HG02571 (cell line): ENCODE results near the gene ASB3.
"Not testable (repeated sequence)": the region's sequence is repeated elsewhere in the genome, so short reads cannot be mapped to it uniquely, and the experiment has no call there.

Source experiments
- ATAC-seq: cut with Tn5 transposase; IDR thresholded peaks from one replicate; pipeline ENCODE4 v1.9.1; 2021; ENCODE audit warnings: mild to moderate bottlenecking, moderate library complexity; ENCODE audit not compliant: unreplicated experiment

The ASB3 gene

DNA sequence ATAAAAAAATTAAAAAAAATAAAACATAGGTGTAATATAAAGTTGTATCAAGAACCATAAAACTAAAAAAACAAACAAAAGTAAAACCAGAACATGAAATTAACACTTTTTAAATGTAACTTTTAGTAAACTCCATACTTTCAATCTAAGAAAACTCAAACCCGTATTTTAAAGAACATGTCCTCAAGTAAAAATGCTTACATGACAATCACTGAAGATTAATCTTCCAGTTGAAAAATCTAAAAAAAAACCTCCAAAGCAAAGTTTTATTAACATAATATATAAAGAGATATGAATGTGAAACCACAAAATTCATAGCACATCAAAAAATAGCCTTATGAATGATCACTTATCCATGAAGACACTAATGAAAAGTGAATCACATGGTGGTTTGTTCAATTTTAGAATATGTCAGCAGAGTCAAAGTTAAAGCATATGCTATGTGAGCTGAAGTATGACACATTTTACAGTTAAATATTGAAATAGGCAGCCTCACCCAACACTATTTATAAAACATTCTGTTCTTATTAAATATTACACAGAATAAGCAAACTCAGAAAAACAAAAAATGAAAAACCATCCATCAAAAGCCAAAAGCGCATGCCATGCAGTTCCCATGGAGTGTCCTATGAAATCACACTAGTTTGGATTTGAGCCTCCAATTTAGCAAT lies 42.2 kb downstream of the ASB3 start:
- no peak for ATAC-seq

DNA sequence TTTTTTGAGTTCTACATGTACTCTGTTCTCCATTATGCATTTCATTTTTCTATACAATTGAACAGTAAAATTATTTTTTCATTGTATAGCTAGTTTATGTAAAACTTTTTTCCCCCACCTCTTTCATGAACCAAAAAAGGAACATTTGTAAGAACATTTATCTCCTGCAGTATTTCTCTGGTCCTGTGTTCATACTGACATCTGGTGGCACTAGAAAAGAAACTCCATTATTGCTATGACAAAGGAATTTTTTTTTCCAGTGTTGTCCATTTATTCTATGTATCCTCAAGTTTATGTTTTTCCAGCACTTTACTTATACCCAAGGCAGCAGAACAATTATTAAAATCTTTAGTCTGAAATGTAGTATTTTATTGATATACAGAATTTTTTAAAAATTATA lies 46.6 kb downstream of the ASB3 start:
- no peak for ATAC-seq

DNA sequence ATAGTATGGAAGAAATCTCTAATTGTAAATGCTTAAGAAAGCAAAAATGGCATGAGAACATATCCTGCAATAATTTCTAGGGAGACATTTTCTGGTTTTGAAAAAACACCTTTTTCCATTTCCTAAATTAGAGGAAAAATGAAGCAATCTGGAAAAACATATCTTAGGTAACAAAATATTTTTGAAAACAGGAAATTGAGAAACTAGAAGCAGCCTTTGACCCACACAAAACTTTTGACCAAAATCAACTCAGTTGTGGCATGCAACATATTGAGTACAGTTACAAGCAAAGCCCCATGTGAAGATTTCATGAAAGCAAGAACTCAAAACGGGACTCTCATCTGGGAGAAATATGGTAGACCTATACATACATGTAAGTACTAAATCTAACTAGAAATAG lies 47.7 kb downstream of the ASB3 start:
- no peak for ATAC-seq

DNA sequence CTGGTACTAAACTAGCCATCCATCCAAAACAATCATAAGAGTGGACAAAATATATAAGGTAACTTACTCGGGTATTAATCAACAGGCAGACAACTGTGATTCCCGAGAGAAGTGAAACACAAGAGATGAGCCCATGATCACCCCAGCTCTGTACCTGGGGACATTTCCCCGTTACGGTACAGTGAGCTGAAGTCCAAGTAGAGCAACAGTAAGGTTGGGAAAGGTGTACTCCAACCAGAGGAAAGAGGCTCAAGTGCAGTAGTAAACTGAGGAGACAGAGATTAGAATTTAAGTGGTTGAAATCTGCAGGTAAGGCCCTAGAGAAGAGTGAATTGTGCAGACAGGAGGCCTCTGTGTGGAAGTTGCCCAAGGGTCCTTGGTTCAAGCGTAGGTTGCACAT lies 49.7 kb downstream of the ASB3 start:
- no peak for ATAC-seq

DNA sequence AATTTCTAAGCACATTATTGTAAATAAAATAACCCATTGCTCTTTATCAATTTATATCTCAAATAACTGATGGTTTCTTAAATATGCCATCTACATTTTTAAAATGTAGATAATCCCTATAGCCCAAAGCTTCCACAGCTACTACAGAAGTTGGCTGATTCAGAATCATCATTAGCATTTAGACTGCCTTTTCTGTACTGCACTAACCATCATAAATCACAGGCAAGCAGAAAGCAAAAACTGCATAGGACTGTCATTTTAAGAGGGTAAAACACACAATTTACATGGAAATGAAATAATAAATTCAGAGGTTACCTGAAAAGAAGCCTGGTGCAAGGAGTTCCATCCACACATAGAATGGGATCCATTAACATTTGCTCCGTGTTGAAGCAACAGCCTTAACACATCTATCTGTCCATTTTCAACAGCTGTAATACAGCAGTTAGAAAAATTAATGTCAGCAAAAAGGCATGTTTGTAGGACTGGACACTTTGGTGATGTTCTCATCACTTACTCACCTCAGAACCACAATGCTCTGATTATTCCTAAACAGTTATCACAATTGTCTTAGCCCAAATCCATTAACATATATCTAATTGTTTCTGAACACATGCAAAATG lies 57.5 kb downstream of the ASB3 start:
- no peak for ATAC-seq

DNA sequence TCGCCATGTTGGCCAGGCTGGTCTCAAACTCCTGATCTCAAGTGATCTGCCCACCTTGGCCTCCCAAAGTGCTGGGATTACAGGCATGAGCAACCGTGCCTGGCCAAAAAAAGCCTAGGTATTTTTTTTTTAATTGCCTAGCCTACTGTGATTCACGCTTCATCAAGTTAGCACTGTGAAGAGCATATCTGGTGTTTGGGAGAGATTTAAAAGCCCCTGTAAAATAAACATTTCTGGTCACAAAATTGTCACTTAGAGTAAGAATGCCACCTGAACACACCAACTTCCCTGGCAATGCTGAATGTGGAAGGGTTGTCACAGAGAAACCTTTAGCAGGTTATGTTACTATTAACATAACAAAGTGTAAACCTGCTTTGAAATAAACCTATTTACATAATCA lies 58.8 kb downstream of the ASB3 start:
- ATAC-seq = no peak

DNA sequence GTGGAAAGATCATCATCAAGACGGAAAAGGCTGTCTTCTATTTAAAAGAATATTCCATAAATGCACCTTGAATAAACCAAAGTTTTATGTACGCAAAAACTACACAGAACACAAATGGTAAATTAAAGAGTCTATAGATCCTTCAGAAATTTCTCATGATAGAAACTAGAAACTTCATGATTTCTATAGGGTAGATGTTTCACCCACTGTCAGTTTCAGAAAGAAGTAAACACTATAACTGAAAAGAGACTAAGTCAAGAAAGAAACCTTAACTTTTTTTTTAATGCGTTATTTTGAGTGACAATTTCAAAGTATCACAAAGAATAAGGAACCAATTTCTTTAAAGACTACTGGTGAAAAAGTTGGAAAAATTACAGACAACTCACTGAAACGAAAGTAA lies 61.1 kb downstream of the ASB3 start:
- ATAC-seq = no peak

DNA sequence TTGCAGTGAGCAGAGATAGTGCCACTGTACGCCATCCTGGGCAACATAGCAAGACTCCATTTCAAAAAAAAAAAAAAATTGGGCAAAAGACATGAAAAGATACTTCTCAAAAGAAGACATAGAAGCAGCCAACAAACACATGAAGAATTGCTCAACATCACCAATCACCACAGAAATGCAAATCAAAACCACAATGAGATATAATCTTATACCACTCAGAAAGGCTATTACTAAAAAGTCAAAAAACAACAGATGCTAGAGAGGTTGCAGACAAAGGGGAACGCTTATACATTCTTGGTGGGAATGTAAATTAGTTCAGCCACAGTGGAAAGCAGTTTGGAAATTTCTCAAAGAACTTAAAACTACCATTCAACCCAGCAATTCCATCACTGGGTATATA lies 62.2 kb downstream of the ASB3 start:
- ATAC-seq = no peak

DNA sequence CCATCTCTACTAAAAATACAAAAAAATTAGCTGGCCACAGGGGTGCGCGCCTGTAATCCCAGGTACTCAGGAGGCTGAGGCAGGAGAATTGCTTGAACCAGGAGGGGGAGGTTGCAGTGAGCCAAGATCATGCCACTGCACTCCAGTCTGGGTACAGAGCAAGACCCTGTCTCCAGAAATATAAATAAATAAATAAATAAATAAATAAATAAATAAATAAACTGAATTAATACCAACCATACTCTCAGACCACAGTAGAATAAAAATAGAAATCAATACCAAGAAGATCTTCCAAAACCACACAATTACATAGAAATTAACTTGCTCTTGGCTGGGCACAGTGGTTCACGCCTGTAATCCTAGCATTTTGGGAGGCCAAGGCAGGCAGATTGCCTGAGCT lies 65.8 kb downstream of the ASB3 start:
- ATAC-seq = not testable (repeated sequence)

DNA sequence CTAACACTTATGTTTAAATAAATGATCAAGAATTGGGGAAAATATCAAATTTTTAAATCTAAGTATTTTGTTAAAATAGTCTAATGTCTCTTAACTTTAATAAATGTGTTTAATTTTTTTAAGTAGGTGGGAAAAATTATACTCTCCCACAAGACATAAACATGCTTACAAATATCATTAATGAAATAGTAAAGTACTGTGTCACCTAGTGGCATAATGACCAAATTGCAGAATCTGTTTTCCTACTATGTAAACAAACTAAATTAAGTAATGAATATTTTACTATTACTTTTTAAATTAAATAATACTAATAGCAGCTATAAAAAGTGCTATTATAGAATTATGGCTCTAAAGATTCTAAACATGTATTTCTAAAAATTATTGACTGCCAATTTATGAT lies 71.2 kb downstream of the ASB3 start:
- ATAC-seq = no peak

DNA sequence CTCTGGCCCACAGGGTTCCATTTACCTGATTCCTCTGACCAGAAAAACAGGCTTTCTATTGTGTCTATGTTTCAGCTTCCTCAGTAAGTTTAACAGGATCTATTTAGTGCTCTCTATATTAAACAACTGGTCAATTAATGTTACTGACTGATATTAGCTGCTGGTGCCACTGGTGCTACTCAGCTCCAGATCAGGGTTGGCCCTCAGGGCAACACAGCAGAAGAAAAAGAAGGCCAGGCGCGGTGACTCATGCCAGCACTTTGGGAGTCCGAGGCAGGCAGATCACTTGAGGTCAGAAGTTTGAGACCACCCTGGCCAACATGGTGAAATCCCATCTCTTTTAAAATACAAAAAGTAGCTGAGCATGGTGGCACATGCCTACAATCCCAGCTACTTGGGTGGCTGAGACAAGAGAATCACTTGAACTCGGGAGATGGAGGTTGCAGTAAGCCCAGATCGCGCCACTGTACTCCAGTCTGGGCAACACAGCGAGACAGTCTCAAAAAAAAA lies 75.4 kb downstream of the ASB3 start:
- no peak for ATAC-seq

DNA sequence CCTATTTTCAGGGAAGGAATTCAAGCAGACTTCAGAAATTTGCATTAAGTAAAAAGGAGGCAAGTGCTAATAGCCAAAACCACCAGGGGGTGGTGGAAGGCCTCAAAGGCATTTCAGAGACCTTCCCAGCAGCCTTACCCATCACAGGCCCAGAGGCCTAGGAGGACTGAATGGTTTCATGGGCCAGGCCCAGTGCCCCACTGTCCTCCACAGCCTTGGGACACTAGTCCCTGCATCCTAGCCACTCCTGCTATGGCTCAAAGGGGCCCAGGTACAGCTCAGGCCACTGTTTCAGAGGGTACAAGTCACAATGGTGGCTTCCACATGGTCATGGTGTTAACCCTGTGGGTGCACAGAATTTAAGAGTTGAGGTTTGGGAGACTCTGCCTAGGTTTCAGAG lies 77.8 kb downstream of the ASB3 start:
- ATAC-seq = no peak

DNA sequence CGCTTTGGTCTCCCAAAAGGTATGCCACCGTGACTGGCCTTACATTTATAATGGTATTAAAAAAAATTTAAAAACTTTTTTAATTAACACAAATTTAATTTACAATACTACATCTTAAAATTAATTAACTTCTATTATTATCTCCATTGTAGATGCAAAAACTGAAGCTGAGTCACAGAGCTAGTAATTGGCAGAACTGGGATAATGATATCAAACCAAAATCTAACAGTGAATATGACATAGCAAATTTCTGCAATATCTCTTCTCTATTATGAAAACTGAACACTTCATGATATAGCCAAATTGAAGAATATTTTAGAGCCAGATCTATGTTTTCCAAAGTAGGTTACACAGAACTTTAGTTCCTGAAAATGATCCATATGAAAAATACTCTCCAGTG lies 85.5 kb downstream of the ASB3 start:
- no peak for ATAC-seq

DNA sequence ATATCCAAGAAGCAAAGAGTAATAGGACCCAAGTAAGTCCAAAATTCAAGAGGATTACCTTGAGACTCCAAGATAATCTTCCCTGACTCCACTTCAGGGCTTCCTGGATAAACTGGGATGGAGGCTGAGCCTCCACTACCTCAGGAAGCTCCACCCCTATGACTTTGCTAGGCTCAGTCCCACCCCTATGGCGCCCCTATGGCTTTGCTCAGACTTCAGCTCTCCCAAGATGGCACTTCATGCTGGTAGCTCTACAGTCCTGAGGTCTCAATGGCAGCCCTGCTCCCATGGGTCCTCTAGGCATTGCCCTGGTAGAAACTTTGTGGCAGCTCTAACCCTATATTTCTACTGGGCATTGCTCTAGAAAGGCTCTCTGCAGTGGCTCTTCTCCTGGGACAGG lies 89.1 kb downstream of the ASB3 start:
- ATAC-seq = no peak

DNA sequence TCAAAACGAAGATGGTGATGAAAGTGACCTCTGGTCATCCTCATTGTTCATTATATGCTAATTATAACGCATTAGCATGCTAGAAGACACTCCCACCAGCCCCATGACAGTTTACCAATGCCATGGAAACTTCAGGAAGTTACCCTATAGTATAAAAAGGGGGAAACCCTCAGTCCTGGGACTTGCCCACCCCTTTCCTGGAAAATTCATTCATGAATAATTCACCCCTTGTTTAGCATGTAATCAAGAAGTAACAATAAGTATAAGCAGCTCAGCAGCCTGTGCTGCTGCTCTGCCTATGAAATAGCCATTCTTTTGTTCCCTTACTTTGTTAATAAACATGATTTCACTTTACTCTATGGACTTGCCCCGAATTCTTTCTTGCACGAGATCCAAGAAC lies 89.7 kb downstream of the ASB3 start:
- no peak for ATAC-seq

DNA sequence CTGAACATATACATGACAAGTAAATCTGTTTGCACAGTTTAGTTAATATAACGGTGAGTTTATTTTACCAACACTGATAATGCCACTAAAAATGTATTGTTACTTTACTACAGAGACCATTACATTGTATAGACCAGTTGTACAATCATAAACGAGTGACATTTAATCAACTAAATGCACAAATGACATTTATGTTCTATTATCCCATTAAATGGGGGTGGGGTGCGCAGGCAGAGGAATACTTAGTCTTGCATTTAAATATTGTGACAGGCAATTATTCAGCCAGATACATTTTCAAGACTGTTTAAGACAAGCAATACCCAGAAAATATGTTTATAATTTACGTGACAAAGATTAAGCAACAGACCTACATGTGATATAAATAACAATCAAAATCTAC lies 91.2 kb downstream of the ASB3 start:
- no peak for ATAC-seq

DNA sequence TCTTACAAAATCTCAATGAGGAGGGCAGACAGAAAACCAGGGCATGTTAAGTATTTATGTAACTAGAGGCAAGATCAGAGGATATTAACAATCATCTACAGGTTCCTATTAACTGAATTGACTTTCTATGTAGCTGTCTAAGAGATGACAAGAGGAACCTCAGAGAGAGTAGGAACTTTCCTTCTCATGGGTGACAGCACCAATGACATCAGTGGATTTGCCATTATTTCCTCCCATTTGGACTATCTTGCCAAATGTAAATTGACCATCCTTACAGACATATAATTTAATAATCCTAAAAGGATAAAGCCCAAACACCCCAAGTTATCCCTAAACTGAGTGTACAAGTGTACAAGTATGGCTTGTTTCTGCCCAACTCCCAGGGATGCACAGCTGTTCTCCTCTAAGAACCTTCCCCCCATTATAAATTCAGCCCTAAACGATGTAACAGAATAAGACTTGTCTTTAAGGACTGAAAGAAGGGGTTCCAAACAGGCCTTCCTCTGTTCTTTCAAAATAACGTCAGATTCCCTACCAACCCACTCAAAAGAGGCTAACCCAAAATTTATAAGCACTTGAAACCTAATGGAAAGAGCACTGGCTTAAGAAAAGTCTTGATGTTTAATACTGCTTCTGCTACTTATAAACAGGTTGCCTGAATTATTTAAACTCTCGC lies 92.5 kb downstream of the ASB3 start:
- no peak for ATAC-seq

DNA sequence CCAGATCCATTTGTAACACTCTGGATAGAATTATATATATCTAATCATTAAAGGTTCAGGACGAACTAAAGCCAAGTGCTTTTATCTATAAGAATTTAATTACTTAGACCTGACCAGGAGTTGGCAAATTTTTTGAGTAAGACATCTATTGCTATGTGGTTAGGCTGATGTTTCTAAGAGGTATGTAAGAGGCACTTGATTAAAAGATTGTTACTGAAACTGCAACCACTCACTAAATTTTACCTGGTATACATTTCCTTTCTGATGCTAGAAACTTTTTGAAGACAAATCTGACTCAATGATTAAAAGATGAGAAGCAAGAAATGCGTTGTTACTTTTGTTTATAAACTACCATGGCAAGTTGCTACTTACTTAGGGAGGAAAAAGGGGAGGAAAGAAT lies 95.9 kb downstream of the ASB3 start:
- no peak for ATAC-seq

DNA sequence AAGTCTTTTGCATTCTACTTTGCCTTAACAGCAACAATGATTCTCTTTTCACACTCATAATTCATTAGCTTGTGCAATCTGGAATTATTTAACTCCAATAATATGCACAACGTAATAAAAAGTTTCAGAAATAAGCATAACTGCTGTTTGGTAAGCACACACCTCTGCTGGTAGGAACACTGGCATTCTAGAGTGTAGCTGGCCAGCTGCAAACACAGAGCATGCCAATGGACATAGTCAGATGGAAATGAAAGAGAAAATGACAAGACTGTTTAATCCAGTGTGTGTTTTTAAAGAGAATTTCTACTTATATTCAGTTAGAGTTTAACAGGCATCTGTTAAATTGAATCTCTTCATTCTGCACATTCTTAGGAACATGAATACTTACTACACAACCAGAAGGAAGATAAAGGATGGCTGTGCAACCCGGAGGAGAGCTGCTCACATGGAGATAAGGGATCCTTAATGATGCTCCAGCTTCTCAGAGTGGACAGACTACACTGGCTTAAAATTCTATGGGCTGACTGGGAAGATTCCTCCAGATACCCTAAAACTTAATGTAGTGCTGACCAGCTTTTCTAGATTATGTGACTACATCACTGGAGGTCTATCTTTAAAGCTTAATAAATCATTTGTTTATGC lies 113.8 kb downstream of the ASB3 start:
- ATAC-seq = no peak

DNA sequence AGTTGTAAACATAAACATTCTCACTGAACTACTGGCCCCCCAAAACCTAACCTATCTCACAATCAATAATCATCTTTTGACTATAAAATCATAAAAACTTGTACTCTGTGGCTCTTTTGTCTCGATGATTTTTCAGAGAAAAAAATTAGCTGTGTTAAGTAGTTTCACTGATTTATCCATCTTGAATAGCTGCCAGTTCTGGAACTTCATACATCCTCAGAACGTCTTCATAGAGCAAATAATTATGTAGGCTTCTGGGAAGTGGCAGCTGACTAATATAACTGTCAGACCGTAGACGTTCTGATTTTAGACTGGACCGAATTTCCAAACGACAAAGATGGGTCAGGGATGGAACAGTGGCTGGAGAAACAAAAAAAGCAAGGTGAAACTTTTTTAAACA lies 116.4 kb downstream of the ASB3 start:
- no peak for ATAC-seq

DNA sequence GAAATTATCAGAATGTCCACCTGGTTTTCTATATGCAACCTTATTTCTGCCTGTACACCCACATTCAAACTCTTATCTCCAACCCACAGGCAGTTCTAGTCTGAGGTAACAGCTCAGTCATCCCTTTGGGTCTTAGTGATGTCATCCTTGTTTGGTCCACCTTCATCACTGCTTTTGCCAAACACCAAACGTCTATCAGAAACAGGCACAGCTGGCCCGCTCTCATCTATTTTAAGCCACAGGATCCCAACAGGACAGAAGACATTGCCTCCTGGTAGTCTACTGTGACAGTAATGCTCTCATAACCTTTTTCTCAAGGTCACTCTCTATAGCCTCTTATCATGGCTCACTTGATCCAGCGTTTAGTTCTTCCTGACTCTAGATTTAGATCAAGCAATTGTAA lies 118.1 kb downstream of the ASB3 start:
- no peak for ATAC-seq

DNA sequence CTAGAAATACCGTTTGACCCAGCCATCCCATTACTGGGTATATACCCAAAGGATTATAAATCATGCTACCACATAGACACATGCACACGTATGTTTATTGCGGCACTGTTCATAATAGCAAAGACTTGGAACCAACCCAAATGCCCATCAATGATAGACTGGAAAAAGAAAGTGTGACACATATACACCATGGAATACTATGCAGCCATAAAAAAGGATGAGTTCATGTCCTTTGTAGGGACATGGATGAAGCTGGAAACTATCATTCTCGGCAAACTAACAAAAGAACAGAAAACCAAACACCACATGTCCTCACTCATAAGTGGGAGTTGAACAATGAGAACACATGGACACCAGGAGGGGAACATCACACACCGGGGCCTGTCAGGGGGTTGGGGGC lies 119.6 kb downstream of the ASB3 start:
- not testable (repeated sequence) for ATAC-seq
